ENCODE measurements around the gene RDX. TPM values are rescaled to one million over a fixed set of nuclear protein-coding genes. Genes with fewer than 3 reads are reported as not detected.
A peak's percentile ranks its signal among the peaks of the same experiment; 100 is the strongest.
"Not testable (repeated sequence)": the region's sequence is repeated elsewhere in the genome, so short reads cannot be mapped to it uniquely, and the experiment has no call there.

The RDX gene
- total and polyA plus RNA-seq, 5 donors from 2014 or later, result 26.0 to 38.0 (median 28.9) TPM

DNA sequence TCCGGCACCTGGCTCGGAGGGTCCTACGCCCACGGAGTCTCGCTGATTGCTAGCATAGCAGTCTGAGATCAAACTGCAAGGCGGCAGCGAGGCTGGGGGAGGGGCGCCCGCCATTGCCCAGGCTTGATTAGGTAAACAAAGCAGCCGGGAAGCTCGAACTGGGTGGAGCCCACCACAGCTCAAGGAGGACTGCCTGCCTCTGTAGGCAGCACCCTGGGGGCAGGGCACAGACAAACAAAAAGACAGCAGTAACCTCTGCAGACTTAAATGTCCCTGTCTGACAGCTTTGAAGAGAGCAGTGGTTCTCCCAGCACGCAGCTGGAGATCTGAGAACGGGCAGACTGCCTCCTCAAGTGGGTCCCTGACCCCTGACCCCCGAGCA is 87.1 kb downstream of the RDX start:
- not testable (repeated sequence) for H3K9me3 ChIP-seq (ENCODE audit: control insufficient read depth in 2 of 2, low read length in 2 of 2); H3K36me3 Mint-ChIP-seq; H3K27me3 ChIP-seq (ENCODE audit: control insufficient read depth, insufficient read depth, low read length); H3K27me3 Mint-ChIP-seq; H3K27ac ChIP-seq (ENCODE audit: insufficient read depth, low read length, poor library complexity, severe bottlenecking); H3K36me3 ChIP-seq (ENCODE audit: control insufficient read depth, insufficient read depth, low read length); H3K4me1 ChIP-seq (ENCODE audit: control insufficient read depth, insufficient read depth, low read length, poor library complexity, severe bottlenecking); H3K9me3 Mint-ChIP-seq; H3K4me3 ChIP-seq (ENCODE audit: low read depth, low read length); ATAC-seq (ENCODE audit: low read depth in 2 of 2)
- peak in 1 of 3 donors; percentile 28 for DNase-seq
- Mint-ChIP-seq H3K4me1 (peaks cover 0 to 14% (median 3%) of the 10 kb centered on the region in 4 donors), H3K4me3 (peak overlapping the region; percentile 70 to 86 (median 80)), H3K27ac (peak overlapping the region in 2 of 3 donors; percentile 31 to 88)

GRCh38 chr11:110208678-110209312 is 87.6 kb downstream of the RDX start:
- DNase-seq, result peak in 1 of 3 donors; percentile 11
- peak overlapping the region; percentile 31 to 88 (median 86) for H3K27ac Mint-ChIP-seq

GRCh38 chr11:110207123-110207522 is 89.3 kb downstream of the RDX start:
- no peak overlapping the region for H3K27ac ChIP-seq (ENCODE audit: insufficient read depth, low read length, poor library complexity, severe bottlenecking)
- no peaks in the 10 kb centered on the region for H3K36me3 Mint-ChIP-seq

More at GRCh38 chr11:110208678-110209312, 87.6 kb downstream of the RDX start:
- ATAC-seq (ENCODE audit: low read depth in 2 of 2); H3K27ac ChIP-seq (ENCODE audit: insufficient read depth, low read length, poor library complexity, severe bottlenecking); H3K9me3 ChIP-seq (ENCODE audit: control insufficient read depth in 2 of 2, low read length in 2 of 2); H3K9me3 Mint-ChIP-seq; H3K27me3 Mint-ChIP-seq; H3K36me3 ChIP-seq (ENCODE audit: control insufficient read depth, insufficient read depth, low read length); H3K27me3 ChIP-seq (ENCODE audit: control insufficient read depth, insufficient read depth, low read length); H3K36me3 Mint-ChIP-seq; H3K4me1 ChIP-seq (ENCODE audit: control insufficient read depth, insufficient read depth, low read length, poor library complexity, severe bottlenecking): not testable (repeated sequence)
- peak overlapping the region; percentile 26 for H3K4me3 ChIP-seq (ENCODE audit: low read depth, low read length)
- H3K4me1 Mint-ChIP-seq, result peaks cover 2 to 14% (median 4%) of the 10 kb centered on the region in 4 donors
- H3K4me3 Mint-ChIP-seq, result peak overlapping the region; percentile 70 to 86 (median 80)

DNA sequence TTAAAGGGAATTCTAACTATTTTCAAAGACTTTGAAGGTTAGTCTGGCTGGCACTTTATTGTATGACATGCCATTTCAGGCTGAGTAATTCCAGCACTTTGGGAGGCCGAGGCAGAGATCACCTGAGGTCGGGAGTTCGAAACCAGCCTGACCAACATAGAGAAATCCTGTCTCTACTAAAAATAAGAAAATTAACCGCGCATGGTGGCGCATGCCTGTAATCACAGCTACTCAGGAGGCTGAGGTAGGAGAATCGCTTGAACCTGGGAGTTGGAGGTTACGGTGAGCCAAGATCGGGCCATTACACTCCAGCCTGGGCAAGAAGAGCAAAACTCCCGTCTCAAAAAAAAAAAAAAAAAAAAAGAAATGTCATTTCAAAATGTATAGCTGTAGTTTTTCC is 95.6 kb downstream of the RDX start:
- H3K9me3 Mint-ChIP-seq, result peaks cover 0 to 2% (median 0%) of the 10 kb centered on the region in 7 donors
- DNase-seq (no peak), ATAC-seq (ENCODE audit: low read depth in 2 of 2) (no peak)
- no peak overlapping the region for H3K4me3 ChIP-seq (ENCODE audit: low read depth, low read length)
- H3K9me3 ChIP-seq (ENCODE audit: control insufficient read depth in 2 of 2, low read length in 2 of 2), result no peaks in the 10 kb centered on the region
- H3K36me3 ChIP-seq (ENCODE audit: control insufficient read depth, insufficient read depth, low read length), result no peaks in the 10 kb centered on the region
- H3K27ac Mint-ChIP-seq, result no peak overlapping the region
- H3K4me1 ChIP-seq (ENCODE audit: control insufficient read depth, insufficient read depth, low read length, poor library complexity, severe bottlenecking), result no peaks in the 10 kb centered on the region
- peaks cover 4 to 6% (median 6%) of the 10 kb centered on the region in 4 donors for H3K4me1 Mint-ChIP-seq
- H3K27me3 Mint-ChIP-seq, result peaks cover 4% of the 10 kb centered on the region
- no peak overlapping the region for H3K4me3 Mint-ChIP-seq
- H3K27me3 ChIP-seq (ENCODE audit: control insufficient read depth, insufficient read depth, low read length), result no peaks in the 10 kb centered on the region
- H3K36me3 Mint-ChIP-seq, result no peaks in the 10 kb centered on the region
- H3K27ac ChIP-seq (ENCODE audit: insufficient read depth, low read length, poor library complexity, severe bottlenecking), result no peak overlapping the region

More at GRCh38 chr11:110207123-110207522, 89.3 kb downstream of the RDX start:
- no peaks in the 10 kb centered on the region for H3K36me3 ChIP-seq (ENCODE audit: control insufficient read depth, insufficient read depth, low read length)
- Mint-ChIP-seq H3K27me3 (peaks cover 4% of the 10 kb centered on the region), H3K27ac (peak overlapping the region in 2 of 3 donors; percentile 1 to 58), H3K4me3 (peak overlapping the region in 1 of 4 donors; percentile 2), H3K4me1 (peaks cover 2 to 16% (median 7%) of the 10 kb centered on the region in 4 donors), H3K9me3 (peaks cover 0 to 5% (median 0%) of the 10 kb centered on the region in 7 donors)
- H3K9me3 ChIP-seq (ENCODE audit: control insufficient read depth in 2 of 2, low read length in 2 of 2), result no peaks in the 10 kb centered on the region
- no peak overlapping the region for H3K4me3 ChIP-seq (ENCODE audit: low read depth, low read length)
- H3K27me3 ChIP-seq (ENCODE audit: control insufficient read depth, insufficient read depth, low read length), result no peaks in the 10 kb centered on the region
- peaks cover 4% of the 10 kb centered on the region for H3K4me1 ChIP-seq (ENCODE audit: control insufficient read depth, insufficient read depth, low read length, poor library complexity, severe bottlenecking)
- ATAC-seq (ENCODE audit: low read depth in 2 of 2) (no peak), DNase-seq (no peak)

DNA sequence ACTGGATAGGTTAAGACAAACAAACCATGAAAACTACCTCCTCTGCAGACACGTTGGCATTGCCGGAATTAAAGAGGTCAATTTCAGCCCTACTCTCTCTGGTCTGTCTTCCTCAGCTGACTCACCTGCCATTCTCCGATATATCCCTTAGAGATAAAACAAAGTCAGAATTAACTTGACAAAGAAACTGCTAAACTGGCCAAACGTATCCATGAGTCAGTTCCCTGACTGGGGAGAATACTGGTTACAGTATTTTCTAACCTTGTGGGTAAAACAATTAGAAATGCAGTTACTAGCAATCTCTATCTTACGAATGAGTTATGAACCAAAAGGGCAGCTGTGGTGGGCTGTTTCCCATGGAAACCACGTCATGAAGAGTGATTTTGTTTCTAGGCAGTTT is 96.2 kb downstream of the RDX start:
- H3K4me1 ChIP-seq (ENCODE audit: control insufficient read depth, insufficient read depth, low read length, poor library complexity, severe bottlenecking), result no peaks in the 10 kb centered on the region
- Mint-ChIP-seq H3K4me3 (no peak overlapping the region), H3K9me3 (peaks cover 0 to 2% (median 0%) of the 10 kb centered on the region in 7 donors), H3K36me3 (no peaks in the 10 kb centered on the region), H3K4me1 (peaks cover 4 to 6% (median 6%) of the 10 kb centered on the region in 4 donors), H3K27ac (no peak overlapping the region), H3K27me3 (peaks cover 4% of the 10 kb centered on the region)
- DNase-seq (no peak), ATAC-seq (ENCODE audit: low read depth in 2 of 2) (no peak)
- H3K9me3 ChIP-seq (ENCODE audit: control insufficient read depth in 2 of 2, low read length in 2 of 2), result no peaks in the 10 kb centered on the region
- H3K36me3 ChIP-seq (ENCODE audit: control insufficient read depth, insufficient read depth, low read length), result no peaks in the 10 kb centered on the region
- no peaks in the 10 kb centered on the region for H3K27me3 ChIP-seq (ENCODE audit: control insufficient read depth, insufficient read depth, low read length)
- H3K27ac ChIP-seq (ENCODE audit: insufficient read depth, low read length, poor library complexity, severe bottlenecking), result no peak overlapping the region
- H3K4me3 ChIP-seq (ENCODE audit: low read depth, low read length), result no peak overlapping the region

GRCh38 chr11:110199184-110199981 is 97.0 kb downstream of the RDX start:
- no peak overlapping the region for H3K27ac Mint-ChIP-seq
- no peak for ATAC-seq (ENCODE audit: low read depth in 2 of 2)
- no peaks in the 10 kb centered on the region for H3K36me3 Mint-ChIP-seq

GRCh38 chr11:110198031-110198729 is 98.2 kb downstream of the RDX start:
- Mint-ChIP-seq H3K36me3 (no peaks in the 10 kb centered on the region), H3K9me3 (no peaks in the 10 kb centered on the region), H3K27me3 (peaks cover 4% of the 10 kb centered on the region), H3K4me1 (peaks cover under 1 to 11% (median 7%) of the 10 kb centered on the region in 4 donors), H3K27ac (no peak overlapping the region), H3K4me3 (no peak overlapping the region)
- H3K36me3 ChIP-seq (ENCODE audit: control insufficient read depth, insufficient read depth, low read length), result no peaks in the 10 kb centered on the region
- no peak overlapping the region for H3K4me3 ChIP-seq (ENCODE audit: low read depth, low read length)
- H3K27ac ChIP-seq (ENCODE audit: insufficient read depth, low read length, poor library complexity, severe bottlenecking), result no peak overlapping the region
- H3K4me1 ChIP-seq (ENCODE audit: control insufficient read depth, insufficient read depth, low read length, poor library complexity, severe bottlenecking), result no peaks in the 10 kb centered on the region
- no peaks in the 10 kb centered on the region for H3K9me3 ChIP-seq (ENCODE audit: control insufficient read depth in 2 of 2, low read length in 2 of 2)
- H3K27me3 ChIP-seq (ENCODE audit: control insufficient read depth, insufficient read depth, low read length), result no peaks in the 10 kb centered on the region
- ATAC-seq (ENCODE audit: low read depth in 2 of 2) (no peak), DNase-seq (no peak)

More at GRCh38 chr11:110199184-110199981, 97.0 kb downstream of the RDX start:
- Histone ChIP-seq H3K27me3 (ENCODE audit: control insufficient read depth, insufficient read depth, low read length) (no peaks in the 10 kb centered on the region), H3K9me3 (ENCODE audit: control insufficient read depth in 2 of 2, low read length in 2 of 2) (no peaks in the 10 kb centered on the region), H3K27ac (ENCODE audit: insufficient read depth, low read length, poor library complexity, severe bottlenecking) (no peak overlapping the region), H3K4me1 (ENCODE audit: control insufficient read depth, insufficient read depth, low read length, poor library complexity, severe bottlenecking) (no peaks in the 10 kb centered on the region), H3K36me3 (ENCODE audit: control insufficient read depth, insufficient read depth, low read length) (no peaks in the 10 kb centered on the region), H3K4me3 (ENCODE audit: low read depth, low read length) (no peak overlapping the region)
- no peak for DNase-seq
- Mint-ChIP-seq H3K27me3 (peaks cover 4% of the 10 kb centered on the region), H3K4me3 (no peak overlapping the region), H3K9me3 (no peaks in the 10 kb centered on the region), H3K4me1 (peaks cover 4 to 6% (median 5%) of the 10 kb centered on the region in 4 donors)
